ENCODE data around the gene RELN. TPM values are rescaled to one million over a fixed set of nuclear protein-coding genes. Genes with fewer than 3 reads are reported as not detected.

RELN gene
- total RNA-seq, 1 experiment from 2014 or later = 0.03 TPM

- in situ Hi-C loops (cut with HindIII; ENCODE audit: low sequenced_read_pairs) = no loop called here
- DNase-seq (ENCODE audit: low spot score) = no peak
Measured at GRCh38 chr7:103423467-103424179, 565.8 kb downstream of the RELN start.

Other genes starting within 250 kb of the RELN start
- gene ORC5, start 218.4 kb upstream of the RELN start, total RNA-seq (2014; rRNA removed; shearing (Covaris generic)) = 33.8 and 79.2 TPM in 2 replicates

Data from G401 (cell line).